GM12801 (cell line): Measurements from ENCODE around the gene SPATS2.

Source experiments
- CTCF ChIP-seq: IDR thresholded peaks from one replicate; pipeline ENCODE4 v1.5.1; 2011; ENCODE audit warnings: control low read depth; ENCODE audit not compliant: insufficient read length; ENCODE audit errors: extremely low read depth

Gene SPATS2

GRCh38 chr12:49345051-49345824 is 22.0 kb upstream of the SPATS2 start:
- TF ChIP-seq CTCF, result no peak

DNA sequence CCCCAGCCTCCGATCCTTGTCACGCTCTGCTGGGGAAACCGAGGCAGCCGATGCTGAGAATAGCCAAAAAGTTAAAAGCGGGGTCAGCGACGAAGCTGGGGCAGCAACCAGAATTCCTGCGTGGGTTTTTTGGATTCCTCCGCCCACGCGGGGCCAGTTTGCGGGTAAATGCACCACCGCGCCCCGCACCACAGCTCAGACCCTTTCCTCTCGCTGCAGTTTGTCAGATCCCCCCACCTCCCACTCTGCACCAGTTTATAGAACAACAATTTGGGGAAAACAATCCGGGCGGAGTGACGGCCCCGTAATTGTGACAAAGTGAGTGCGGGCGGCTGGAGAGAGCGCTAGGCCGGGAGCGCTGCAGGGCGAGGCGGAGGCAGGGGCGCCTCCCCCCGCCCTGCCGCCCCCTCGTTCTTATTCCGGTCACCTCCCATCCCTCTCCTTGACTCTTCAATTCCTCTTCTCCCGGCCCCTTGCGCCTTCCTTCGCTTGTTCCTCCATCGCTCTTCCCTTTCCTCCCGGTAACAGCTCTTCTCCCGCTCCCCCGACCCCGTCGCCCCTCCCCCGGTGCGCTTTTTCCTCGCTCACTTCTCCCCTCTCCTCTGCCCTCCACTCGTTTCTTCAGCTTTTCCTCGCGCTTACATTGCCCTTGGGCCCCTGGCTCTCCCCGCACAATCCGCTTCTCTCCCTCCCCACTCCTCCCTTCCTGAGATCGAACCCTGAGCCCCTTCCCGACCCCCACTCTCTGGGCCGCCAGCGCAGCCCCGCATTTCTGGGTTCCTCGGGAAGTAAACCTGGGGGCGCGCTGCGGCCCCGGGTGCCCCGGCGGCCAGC is 21.2 kb upstream of the SPATS2 start:
- no peak for TF ChIP-seq CTCF

DNA sequence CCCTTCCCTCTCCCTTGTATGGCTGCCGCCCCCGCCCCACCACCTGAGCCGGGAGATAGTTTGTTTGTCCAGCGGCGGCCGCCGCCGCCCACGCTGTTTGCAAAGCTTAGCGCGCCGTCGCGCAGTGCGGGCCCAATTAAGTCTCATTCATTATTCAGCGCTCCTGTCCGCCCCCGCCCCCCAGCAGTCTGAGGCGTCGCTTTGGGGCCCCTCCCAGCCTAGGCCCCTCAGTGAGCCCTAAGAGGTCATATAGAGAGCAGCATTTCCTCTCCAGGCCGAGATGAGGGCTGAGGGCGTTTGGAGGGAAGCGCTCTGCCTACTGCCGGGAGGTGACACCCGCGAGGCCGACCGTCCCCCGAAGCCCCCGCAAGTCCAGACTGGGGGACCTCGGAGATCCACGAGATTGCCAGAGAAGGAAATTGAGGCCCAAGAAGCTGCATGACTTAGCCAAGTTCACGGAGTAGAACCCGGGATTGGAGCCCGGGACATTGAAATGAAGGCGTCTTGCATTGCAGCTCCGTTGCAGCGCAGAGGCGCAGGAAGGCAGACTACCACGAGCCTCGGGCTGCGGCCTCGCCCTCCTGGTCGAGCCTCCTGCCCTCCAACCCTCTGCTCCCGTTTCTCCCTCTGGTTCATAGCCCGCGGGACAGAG is 20.5 kb upstream of the SPATS2 start, which contains the start of gene DNAJC22:
Gene DNAJC22, plus strand, starts transcription at position 230 of the 652 bp plus-strand sequence. CDS start 1,985 bp downstream, outside the sequence.
- no peak for TF ChIP-seq CTCF

- no peak for TF ChIP-seq CTCF
Observed at GRCh38 chr12:49347311-49348193, 19.7 kb upstream of the SPATS2 start.

GRCh38 chr12:49348781-49349180 is 18.5 kb upstream of the SPATS2 start:
- no peak for TF ChIP-seq CTCF

DNA sequence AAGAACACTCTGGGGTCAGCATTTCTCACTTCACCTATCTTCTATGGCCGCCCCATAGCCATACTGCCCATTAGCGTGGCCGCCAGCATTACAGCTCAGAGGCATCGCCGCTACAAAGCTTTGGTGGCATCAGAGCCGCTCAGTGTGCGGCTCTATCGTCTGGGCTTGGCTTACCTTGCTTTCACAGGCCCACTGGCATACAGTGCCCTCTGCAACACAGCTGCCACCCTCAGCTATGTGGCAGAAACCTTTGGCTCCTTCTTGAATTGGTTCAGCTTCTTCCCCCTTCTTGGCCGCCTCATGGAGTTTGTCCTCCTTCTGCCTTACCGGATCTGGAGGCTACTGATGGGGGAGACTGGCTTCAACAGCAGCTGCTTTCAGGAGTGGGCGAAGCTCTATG is 18.0 kb upstream of the SPATS2 start:
- TF ChIP-seq CTCF, result no peak
